Epithelial cell of esophagus (primary cell): ENCODE results near the gene L3MBTL2.

Experiments used
- DNase-seq: peaks from one replicate; pipeline ENCODE4 v3.0.0; 2010; ENCODE audit warnings: low read depth
- H3K4me3 ChIP-seq: 2 replicates; pipeline ENCODE4 v1.5.1; 2011; ENCODE audit warnings: mild to moderate bottlenecking, low read length, control low read depth
- TF ChIP-seq, protein P1 (sequence below): IDR thresholded peaks from 2 replicates; pipeline ENCODE4 v1.5.1; 2011; ENCODE audit warnings: low read depth, mild to moderate bottlenecking, low read length, control low read depth, inconsistent platforms; ENCODE audit not compliant: insufficient read depth; ENCODE audit errors: missing control alignments

Gene L3MBTL2

DNA sequence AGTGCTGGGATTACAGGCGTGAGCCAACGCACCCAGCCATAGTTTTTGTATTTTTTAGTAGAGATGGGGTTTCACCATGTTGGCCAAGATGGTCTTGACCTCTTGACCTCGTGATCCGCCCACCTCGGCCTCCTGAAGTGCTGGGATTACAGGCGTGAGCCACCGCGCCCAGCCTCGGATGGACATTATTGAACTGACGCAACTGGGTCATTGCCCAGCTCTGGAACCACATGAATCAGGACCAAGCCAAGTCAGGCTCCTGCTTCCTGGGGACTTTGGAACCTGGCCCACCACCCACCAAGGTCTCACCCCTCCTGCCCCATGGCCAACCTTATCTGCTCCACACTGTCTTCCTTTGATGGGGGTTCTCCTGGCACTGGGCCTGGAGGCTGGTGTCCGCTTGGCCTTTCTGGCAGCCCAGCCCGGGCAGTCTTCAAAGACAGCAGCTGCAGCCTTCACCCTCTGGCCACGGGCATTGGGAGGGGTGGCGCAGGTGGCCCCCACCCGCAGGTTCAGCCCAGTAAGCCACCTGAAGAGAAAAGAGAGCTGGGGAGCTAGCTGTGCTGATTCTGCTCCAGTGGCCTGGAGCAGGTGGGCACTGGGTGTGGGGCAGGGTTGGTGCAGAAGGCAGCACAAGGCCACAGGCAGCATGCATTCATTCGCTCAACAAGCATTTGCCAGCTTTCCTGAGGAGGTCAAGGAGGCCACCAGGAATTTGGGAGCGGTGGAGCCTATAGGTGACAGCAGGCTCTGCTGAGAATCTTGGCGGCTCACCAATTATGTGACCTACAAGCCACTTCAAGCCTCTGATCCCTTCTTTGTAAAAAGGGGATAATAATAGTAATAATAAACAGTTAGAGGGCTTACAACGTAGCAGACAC lies 29.9 kb downstream of the L3MBTL2 start:
- H3K4me3 ChIP-seq = no peak overlapping the region
- TF ChIP-seq, protein P1, sequence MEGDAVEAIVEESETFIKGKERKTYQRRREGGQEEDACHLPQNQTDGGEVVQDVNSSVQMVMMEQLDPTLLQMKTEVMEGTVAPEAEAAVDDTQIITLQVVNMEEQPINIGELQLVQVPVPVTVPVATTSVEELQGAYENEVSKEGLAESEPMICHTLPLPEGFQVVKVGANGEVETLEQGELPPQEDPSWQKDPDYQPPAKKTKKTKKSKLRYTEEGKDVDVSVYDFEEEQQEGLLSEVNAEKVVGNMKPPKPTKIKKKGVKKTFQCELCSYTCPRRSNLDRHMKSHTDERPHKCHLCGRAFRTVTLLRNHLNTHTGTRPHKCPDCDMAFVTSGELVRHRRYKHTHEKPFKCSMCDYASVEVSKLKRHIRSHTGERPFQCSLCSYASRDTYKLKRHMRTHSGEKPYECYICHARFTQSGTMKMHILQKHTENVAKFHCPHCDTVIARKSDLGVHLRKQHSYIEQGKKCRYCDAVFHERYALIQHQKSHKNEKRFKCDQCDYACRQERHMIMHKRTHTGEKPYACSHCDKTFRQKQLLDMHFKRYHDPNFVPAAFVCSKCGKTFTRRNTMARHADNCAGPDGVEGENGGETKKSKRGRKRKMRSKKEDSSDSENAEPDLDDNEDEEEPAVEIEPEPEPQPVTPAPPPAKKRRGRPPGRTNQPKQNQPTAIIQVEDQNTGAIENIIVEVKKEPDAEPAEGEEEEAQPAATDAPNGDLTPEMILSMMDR = no peak
- no peak for DNase-seq

DNA sequence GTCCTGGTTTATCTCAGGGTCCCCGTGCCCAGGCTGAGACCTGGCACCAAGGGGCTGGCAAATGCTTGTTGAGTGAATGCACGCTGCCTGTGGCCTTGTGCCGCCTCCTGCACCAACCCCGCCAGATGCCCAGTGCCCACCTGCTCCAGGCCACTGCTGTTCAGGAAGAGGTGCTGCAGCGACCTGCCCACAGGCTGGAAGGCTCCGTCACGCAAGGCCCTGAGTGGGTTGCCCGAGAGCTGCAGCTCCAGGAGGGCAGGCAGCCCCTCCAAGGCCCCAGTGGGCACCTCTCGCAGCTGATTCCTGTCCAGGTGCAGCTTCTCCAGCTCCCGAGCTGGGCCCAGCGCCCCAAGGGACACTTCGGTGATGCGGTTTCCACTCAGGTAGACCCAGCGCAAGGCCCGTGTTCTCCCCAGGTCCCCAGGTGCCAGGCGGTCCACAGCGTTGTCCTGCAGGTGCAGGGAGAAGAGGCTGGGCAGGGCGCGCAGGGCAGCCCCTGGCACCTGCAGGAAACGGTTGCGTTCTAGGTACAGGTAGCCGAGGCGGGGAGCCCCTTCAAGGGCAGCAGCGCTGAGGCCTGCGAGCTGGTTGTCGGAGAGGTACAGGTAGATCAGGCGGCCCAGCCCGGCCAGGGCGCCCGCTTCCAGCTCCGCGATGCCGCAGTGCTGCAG lies 32.1 kb downstream of the L3MBTL2 start:
- TF ChIP-seq, protein P1 = no peak
- peak overlapping the region; percentile 16 for H3K4me3 ChIP-seq
- no peak for DNase-seq

DNA sequence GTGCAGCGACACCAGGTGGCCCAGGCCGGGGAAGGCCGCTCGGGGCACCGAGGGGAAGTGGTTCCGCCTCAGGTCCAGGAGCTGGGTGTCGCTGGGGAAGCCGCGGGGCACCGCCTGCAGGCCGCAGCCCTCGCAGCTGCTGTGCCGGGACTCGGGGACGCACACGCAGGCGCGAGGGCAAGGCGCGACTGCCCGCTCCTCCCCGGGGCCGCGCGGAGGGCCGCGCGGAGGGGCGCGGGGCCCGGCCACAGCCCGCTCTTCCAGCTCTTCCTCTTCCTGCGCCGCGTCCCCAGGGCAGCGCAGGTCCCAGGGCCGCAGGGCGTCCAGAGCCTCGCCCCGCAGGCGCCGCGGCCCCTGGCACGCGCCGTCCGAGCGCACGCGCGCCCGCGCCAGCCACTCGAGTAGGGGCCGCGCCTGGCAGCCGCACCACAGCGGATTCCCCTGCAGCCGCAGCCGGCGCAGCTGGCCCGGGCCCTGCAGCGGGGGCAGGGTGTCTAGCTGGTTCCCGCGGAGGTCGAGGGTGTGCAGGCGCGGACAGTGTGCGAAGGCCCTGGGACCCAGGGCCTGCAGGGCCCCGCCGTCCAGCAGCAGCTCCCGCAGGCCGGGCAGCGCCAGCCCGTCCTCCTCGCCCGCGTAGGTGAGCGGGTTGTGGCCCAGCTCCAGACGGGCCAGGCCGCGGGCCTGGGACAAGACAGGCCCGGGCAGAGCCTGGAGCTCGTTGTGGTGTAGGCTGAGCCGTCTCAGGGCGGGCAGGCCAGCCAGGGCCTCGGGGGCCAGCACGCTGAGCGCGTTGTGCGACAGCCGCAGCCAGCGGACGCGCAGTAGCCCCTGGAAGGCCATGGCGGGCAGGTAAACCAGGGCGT lies 32.8 kb downstream of the L3MBTL2 start:
- peak overlapping the region; percentile 16 for H3K4me3 ChIP-seq
- peak; percentile 74 for DNase-seq
- TF ChIP-seq, protein P1 = peak; percentile 46

DNA sequence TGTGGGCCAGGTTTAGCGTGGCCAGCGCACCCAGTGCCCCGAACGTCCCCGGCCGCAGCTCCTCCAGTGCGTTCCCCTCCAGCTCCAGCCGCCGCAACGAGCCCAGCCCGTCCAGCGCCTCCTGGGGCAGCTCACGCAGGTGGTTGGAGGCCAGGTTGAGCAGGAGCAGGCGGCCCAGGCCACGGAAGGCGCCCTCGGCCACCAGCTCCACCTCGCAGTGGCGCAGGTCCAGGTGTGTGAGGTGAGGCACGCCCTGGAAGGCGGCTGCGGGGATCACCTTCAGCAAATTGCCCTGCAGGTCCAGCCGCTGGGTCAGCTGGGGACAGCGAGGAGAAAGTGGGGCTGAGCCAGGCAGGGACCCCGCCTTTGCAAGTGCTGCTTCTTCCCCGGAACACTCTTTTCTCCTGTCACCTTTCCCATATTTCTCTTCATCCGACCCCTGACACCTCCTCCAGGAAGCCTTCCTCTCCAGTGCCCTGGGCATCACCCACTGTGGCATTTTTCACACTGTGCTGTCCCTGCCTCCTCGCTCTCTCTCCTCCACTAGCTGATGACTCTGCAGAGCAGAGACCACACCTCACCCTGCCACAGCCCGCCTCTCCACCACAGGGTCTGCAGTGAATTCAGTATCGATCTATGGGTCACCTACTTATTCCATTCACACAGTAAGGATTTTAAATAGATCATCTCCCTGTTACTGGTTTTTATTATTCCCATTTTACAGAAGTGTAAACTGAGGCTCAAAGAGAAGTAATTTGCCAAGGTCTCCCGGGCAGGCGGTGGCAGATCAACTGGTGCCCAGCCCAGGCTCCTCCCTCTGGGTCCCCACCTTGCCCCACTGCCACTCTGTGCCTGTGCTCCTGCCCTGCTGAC lies 33.7 kb downstream of the L3MBTL2 start:
- H3K4me3 ChIP-seq = no peak overlapping the region
- DNase-seq = no peak
- TF ChIP-seq, protein P1 = no peak

DNA sequence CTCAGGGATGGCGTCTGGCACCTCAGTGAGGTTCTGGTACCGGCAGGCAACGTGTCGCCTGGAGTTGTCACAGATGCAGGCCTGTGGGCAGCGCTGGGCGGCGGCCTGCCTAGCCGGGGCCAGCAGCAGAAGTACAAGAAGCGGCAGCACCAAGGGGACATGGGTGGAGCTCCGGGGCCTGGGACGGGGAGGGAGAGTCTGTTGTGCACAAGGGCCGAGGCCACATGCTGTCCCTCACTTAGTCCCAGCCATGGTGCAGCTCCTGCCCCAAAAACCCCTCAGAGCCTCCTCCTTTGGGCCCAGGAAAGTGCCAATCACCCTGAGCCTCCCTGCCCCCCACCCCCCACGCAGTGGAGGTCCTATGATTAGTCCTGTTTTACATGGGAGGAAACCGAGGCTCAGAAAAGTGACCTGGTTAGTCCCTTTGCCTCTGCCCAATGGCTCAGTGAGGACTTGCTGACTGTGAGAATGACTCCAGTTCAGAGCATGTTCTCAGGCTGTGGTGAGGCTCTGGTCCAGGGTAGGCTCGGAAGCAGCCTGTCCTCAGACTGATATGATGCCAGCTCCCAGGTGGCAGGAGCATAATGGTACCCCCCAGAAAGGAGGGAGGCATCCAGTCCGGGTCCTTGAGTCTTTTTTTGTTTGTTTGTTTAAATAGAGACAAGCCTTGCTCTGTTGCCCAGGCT lies 34.5 kb downstream of the L3MBTL2 start:
- no peak overlapping the region for H3K4me3 ChIP-seq

More for the DNA sequence above, 34.5 kb downstream of the L3MBTL2 start:
- no peak for DNase-seq
- TF ChIP-seq, protein P1 = no peak
